SIG-M5 (cell line): Measurements from ENCODE around the gene GRIN1.

Source experiments
- DNase-seq: peaks from one replicate; lab custom pipeline; 2025; lab: John Stamatoyannopoulos, UW

GRIN1 gene

DNA sequence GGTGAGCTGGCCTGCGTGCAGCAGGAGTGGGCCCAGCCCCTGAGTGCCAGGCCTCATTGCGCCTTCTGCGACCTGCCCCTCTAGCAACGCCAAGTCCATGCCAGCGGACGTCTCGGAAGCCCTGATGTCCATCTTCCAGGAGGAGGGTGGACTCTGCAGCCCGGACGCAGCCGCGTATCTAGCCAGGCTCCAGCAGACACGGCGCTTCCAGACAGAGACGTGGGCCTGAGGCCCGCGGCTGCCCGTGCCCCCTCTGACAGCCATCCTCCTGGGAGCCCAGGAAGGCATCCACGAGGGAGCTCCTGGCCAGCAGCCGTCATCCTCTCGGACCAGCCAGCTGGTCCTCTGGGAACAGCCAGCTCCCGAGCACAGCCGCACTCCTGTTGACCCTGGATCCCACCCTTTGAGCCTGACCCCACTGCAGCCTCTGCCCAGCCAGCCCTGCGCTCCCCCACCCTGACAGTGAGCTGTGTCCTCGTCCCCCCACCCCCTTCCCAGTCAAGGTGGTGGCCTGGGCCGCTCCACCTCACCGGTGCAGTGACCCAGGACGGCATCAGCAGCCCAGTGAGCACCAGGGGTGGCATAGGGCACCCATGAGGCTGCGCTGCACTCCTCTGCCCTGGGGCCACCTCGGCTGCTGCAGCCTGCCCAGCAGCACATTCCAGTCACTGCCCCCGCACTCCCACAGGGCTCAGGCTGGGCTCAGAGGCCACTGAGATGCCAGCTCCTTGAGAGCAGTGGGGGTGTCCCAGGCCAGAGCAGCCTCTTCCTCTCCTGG, 77.4 kb downstream of the GRIN1 start:
- DNase-seq, result no peak

- no peak for DNase-seq
These were observed 78.6 kb downstream of the GRIN1 start for GRCh38 chr9:137217276-137218211.

DNA sequence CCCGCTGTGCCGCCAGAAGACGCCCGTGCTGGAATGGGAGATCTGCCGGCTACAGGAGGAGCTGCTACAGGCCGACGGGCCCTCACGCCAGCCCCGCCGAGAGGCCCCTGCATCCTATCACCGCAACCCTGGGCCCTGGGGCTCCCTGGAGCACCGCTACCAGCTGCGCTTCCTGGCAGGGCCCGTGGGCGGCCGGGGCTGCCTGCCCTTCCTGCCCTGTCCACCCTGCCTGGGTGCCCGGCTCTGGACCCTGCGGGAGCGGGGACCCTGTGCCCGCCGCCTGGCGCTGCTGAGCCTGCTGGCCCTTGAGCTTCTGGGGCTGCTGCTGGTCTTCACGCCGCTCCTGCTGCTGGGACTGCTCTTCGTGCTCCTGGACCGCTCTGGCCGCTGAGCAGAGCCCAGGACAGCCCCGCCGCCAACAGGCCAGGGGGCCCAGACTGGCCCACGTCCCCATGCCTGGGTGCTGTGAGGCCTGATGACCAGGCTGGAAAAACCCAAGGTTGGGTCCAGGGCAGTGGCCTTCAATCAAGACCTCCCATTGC, 79.3 kb downstream of the GRIN1 start:
- no peak for DNase-seq
